Measurements from ENCODE around the gene NRROS.
"Not testable (repeated sequence)": the region's sequence is repeated elsewhere in the genome, so short reads cannot be mapped to it uniquely, and the experiment has no call there.

The NRROS gene

GRCh38 chr3:196639483-196640296, at the start of gene NRROS:
Gene NRROS (plus strand): TSS chr3:196639694. CDS start chr3:196654540, 14,846 bp downstream.
- DNase-seq, result peak; percentile 78

- DNase-seq, result no peak
These were observed 49.2 kb upstream of the NRROS start for GRCh38 chr3:196590279-196590678.

GRCh38 chr3:196596355-196596754, 43.1 kb upstream of the NRROS start:
- no peak for DNase-seq

- DNase-seq, result peak; percentile 59
These were observed 41.3 kb upstream of the NRROS start for GRCh38 chr3:196597971-196598733.

- no peak for DNase-seq
These were observed 39.8 kb upstream of the NRROS start for GRCh38 chr3:196599734-196600128.

- no peak for DNase-seq
These were observed 39.1 kb upstream of the NRROS start for GRCh38 chr3:196600359-196600758.

- no peak for DNase-seq
These were observed 36.8 kb upstream of the NRROS start for GRCh38 chr3:196602673-196603072.

- DNase-seq, result no peak
These were observed 35.8 kb upstream of the NRROS start for GRCh38 chr3:196603683-196604082.

GRCh38 chr3:196604548-196604947, 34.9 kb upstream of the NRROS start:
- peak; percentile 57 for DNase-seq

- no peak for DNase-seq
These were observed 30.8 kb upstream of the NRROS start for GRCh38 chr3:196608693-196609092.

- peak; percentile 99 for DNase-seq
These were observed 30.1 kb upstream of the NRROS start for GRCh38 chr3:196609343-196609775.

GRCh38 chr3:196609805-196610515, 29.5 kb upstream of the NRROS start:
- DNase-seq, result no peak

GRCh38 chr3:196611761-196612483, 27.6 kb upstream of the NRROS start:
- DNase-seq, result no peak

- DNase-seq, result not testable (repeated sequence)
These were observed 24.3 kb upstream of the NRROS start for GRCh38 chr3:196615234-196615633.

GRCh38 chr3:196617256-196617655, 22.2 kb upstream of the NRROS start:
- DNase-seq, result no peak

- DNase-seq, result no peak
These were observed 20.3 kb upstream of the NRROS start for GRCh38 chr3:196619223-196619622.

GRCh38 chr3:196619627-196620026, 19.9 kb upstream of the NRROS start:
- not testable (repeated sequence) for DNase-seq

GRCh38 chr3:196620161-196620604, 19.3 kb upstream of the NRROS start:
- peak; percentile 74 for DNase-seq

- no peak for DNase-seq
These were observed 18.8 kb upstream of the NRROS start for GRCh38 chr3:196620684-196621083.

- no peak for DNase-seq
These were observed 17.9 kb upstream of the NRROS start for GRCh38 chr3:196621611-196622010.

GRCh38 chr3:196624067-196624790, 15.3 kb upstream of the NRROS start:
- peak; percentile 70 for DNase-seq

GRCh38 chr3:196624907-196625306, 14.6 kb upstream of the NRROS start:
- no peak for DNase-seq

All from stimulated activated CD8-positive, alpha-beta memory T cell treated with anti-CD3 and anti-CD28 coated beads, Interleukin-4, amount 100 ng/mL, for 48 hours (primary cell).